Gastrocnemius medialis (tissue), 4 donors: ENCODE results near the gene OSM. TPM values are rescaled to one million over a fixed set of nuclear protein-coding genes. Genes with fewer than 3 reads are reported as not detected.
A peak's percentile ranks its signal among the peaks of the same experiment; 100 is the strongest.

ENCODE experiments used
- ATAC-seq, 2 donors: fragments of 150-250 bp; one replicate each; pipeline ENCODE4 v1.9.1; 2016
- DNase-seq, 2 donors: peaks; one replicate each; pipeline ENCODE4 v3.0.0-alpha.2; 2019
- H3K27ac ChIP-seq, 4 donors: fragments of 200-600 bp; sonication (generic); 1 replicate in 1 of 4; 2 replicates in 3 of 4; pipeline ENCODE4 v1.5.1; 2016 to 2018; ENCODE audit warnings: mild to moderate bottlenecking in 2 of 4, moderate library complexity in 1 of 4
- H3K27me3 ChIP-seq, 3 donors: fragments of 200-600 bp; sonication (generic) in 2 of 3; 1 replicate in 1 of 3; 2 replicates in 2 of 3; pipeline versions ENCODE4 v1.5.1 to v1.6.0; 2016 to 2019; ENCODE audit warnings: mild to moderate bottlenecking in 1 of 3, moderate library complexity in 1 of 3
- H3K36me3 ChIP-seq, 2 donors: fragments of 200-600 bp; sonication (generic) in 1 of 2; one replicate each; pipeline ENCODE4 v1.5.1; 2017 to 2018
- H3K4me1 ChIP-seq, 2 donors: fragments of 200-600 bp; sonication (generic) in 1 of 2; one replicate each; pipeline ENCODE4 v1.5.1; 2016 to 2017; ENCODE audit warnings: mild to moderate bottlenecking in 2 of 2
- H3K4me3 ChIP-seq, 4 donors: fragments of 200-600 bp; sonication (generic) in 3 of 4; 1 replicate in 1 of 4; 2 replicates in 3 of 4; pipeline ENCODE4 v1.5.1; 2016 to 2019; ENCODE audit warnings: mild to moderate bottlenecking in 2 of 4
- H3K9me3 ChIP-seq, 3 donors: fragments of 200-600 bp; sonication (generic) in 2 of 3; 1 replicate in 1 of 3; 2 replicates in 2 of 3; pipeline ENCODE4 v1.5.1; 2016 to 2019
- POLR2A ChIP-seq, 2 donors: fragments of 450-650 bp; IDR thresholded peaks; one replicate each; pipeline ENCODE4 v1.6.1; 2017; ENCODE audit warnings: antibody characterized with exemption in 2 of 2, mild to moderate bottlenecking in 2 of 2, moderate library complexity in 2 of 2
- in situ Hi-C, 4 donors: fragments of 200-750 bp; cut with MboI; loops; one replicate each; pipeline versions ENCODE4 v1.15.0 to v1.8.0; 2017; ENCODE audit warnings: low sequenced_read_pairs in 4 of 4
- intact Hi-C: fragments of 100-400 bp; cut with DNase I; formaldehyde crosslinking; loops from one replicate; pipeline ENCODE4 v1.15.1; 2023; ENCODE audit warnings: low total_unique reads
- total RNA-seq, 4 donors: library from RNA; depleted of rRNA; stranded (reverse); fragments of >200 nt; gene quantifications; one replicate each; pipeline versions ENCODE4 v1.1.0 to v1.2.3, GENCODE V29; 2016
- TF ChIP-seq, protein P1 (sequence below), 5 experiments: fragments of 450-650 bp in 3 of 5; fragments of 200-600 bp in 2 of 5; sonication (generic) in 2 of 5; IDR thresholded peaks in 4 of 5; conservative IDR thresholded peaks in 1 of 5; 1 replicate in 4 of 5; 2 replicates in 1 of 5; pipeline ENCODE4 v1.5.1; 2016 to 2019; ENCODE audit warnings: antibody characterized with exemption in 5 of 5, mild to moderate bottlenecking in 3 of 5, moderate library complexity in 3 of 5

The OSM gene
- total RNA-seq, 4 donors from 2014 or later: 0.53 TPM; not detected in 3

GRCh38 chr22:30247561-30247960 is 19.1 kb downstream of the OSM start:
- intact Hi-C loops: no loop called here

DNA sequence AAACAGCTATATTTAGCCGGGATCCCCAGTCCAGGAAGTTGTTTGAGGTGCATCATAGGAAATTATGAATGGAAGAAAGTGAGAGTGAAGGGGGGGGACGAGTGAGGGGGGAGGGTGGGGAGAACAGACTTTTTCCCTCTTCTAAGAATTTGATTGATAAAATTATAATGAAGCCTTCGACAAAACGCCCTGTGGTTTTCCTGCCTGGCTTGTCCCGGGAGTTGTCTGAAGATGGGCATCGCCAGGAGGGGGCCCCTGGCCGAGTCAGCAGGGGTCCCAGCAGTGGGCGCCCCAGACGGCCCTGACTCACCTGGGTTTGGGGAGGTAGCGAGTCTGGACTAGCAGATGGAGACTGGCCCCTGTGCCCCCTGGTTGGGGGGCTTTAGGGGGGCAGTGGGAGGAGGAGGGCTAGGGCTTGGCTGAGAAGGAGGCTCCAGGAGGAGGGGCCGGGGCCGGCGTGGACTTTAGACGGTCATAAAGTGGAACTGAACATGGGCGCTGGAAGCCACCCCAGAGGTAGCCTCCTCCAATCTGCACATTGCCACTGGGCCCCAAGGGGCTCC is 19.8 kb downstream of the OSM start:
- intact Hi-C loops: no loop called here
- DNase-seq (no peak), ATAC-seq (no peak)
- peak overlapping the region; percentile 38 to 59 (median 49) for H3K4me3 ChIP-seq
- no peaks in the 10 kb centered on the region for H3K36me3 ChIP-seq
- TF ChIP-seq POLR2A (IDR thresholded peaks at IDR 0.05): no peak
- no peaks in the 10 kb centered on the region for H3K9me3 ChIP-seq
- H3K27me3 ChIP-seq: peaks cover 27 to 35% (median 28%) of the 10 kb centered on the region in 3 donors
- peaks cover 0 to 6% of the 10 kb centered on the region in 2 donors for H3K4me1 ChIP-seq
- in situ Hi-C loops: no loop called here
- no peak overlapping the region for H3K27ac ChIP-seq

More at GRCh38 chr22:30247561-30247960, 19.1 kb downstream of the OSM start:
- TF ChIP-seq POLR2A (IDR thresholded peaks at IDR 0.05): no peak
- TF ChIP-seq, protein P1, sequence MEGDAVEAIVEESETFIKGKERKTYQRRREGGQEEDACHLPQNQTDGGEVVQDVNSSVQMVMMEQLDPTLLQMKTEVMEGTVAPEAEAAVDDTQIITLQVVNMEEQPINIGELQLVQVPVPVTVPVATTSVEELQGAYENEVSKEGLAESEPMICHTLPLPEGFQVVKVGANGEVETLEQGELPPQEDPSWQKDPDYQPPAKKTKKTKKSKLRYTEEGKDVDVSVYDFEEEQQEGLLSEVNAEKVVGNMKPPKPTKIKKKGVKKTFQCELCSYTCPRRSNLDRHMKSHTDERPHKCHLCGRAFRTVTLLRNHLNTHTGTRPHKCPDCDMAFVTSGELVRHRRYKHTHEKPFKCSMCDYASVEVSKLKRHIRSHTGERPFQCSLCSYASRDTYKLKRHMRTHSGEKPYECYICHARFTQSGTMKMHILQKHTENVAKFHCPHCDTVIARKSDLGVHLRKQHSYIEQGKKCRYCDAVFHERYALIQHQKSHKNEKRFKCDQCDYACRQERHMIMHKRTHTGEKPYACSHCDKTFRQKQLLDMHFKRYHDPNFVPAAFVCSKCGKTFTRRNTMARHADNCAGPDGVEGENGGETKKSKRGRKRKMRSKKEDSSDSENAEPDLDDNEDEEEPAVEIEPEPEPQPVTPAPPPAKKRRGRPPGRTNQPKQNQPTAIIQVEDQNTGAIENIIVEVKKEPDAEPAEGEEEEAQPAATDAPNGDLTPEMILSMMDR (IDR thresholded peaks at IDR 0.05 in 4 of 5, conservative IDR thresholded peaks at IDR 0.05 in 1 of 5): no peak
- no peaks in the 10 kb centered on the region for H3K36me3 ChIP-seq
- no peak overlapping the region for H3K27ac ChIP-seq
- ATAC-seq: no peak
- H3K9me3 ChIP-seq: no peaks in the 10 kb centered on the region
- in situ Hi-C loops: no loop called here
- H3K4me3 ChIP-seq: no peak overlapping the region
- DNase-seq: no peak
- H3K4me1 ChIP-seq: peaks cover 0 to 6% of the 10 kb centered on the region in 2 donors
- peaks cover 27 to 35% (median 28%) of the 10 kb centered on the region in 3 donors for H3K27me3 ChIP-seq

DNA sequence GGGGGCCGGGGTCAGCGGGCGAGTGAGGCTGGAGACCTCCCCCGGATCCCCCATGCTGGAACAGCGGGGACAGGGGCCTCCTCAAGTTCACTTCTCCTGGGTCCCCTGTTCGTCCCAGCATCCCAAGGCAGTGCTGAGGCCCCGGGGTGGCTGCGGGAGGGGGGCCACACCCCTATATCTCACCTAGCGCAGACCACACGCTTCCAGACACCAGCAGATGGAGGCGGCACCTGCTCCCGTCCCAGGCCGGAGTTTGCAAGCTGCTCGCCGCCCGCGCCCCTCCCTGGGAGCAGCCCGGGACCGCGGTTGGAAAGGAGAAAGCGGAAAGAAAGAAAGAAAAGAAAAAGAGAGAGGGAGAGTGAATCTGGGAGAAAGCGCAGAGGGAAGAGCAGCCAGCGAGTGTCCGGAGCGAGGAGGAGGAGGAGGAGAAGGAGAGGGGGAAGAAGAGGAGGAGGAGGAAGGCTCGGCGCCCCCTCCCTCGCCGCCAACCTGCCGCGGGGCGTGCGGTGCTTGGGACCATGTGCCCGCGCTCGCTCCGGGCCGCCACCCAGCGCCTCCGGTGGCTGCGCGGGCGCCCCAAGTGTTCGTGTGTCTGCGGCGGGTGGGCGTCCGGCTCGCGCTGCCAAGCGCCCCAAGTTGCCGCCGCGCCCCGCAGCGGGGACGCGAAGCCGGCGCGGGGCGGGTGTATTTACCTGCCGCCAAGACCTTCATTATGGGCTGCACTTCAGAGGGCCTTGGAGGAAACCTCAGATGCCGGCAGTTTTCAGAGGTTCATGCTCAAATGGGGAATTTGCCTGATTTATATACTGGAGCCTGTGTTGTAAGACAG is 20.5 kb downstream of the OSM start, which contains the start of gene LIF:
Gene LIF (minus strand): TSS at position 775 of the 829 bp plus-strand sequence. CDS start 64 bp downstream, at position 711.
- Histone ChIP-seq H3K36me3 (no peaks in the 10 kb centered on the region), H3K4me3 (peak within 1 kb of the TSS; percentile 38 to 59 (median 49)), H3K9me3 (no peaks in the 10 kb centered on the region), H3K27ac (peak within 1 kb of the TSS in 1 of 4 donors; percentile 25), H3K27me3 (peaks cover 27 to 35% (median 31%) of the 10 kb centered on the region in 3 donors), H3K4me1 (peaks cover 0 to 6% of the 10 kb centered on the region in 2 donors)
- intact Hi-C loops (no loop called here), in situ Hi-C loops (no loop called here)
- TF ChIP-seq, protein P1 (IDR thresholded peaks at IDR 0.05 in 4 of 5, conservative IDR thresholded peaks at IDR 0.05 in 1 of 5): no peak
- TF ChIP-seq POLR2A (IDR thresholded peaks at IDR 0.05): no peak
- ATAC-seq (no peak), DNase-seq (no peak)

DNA sequence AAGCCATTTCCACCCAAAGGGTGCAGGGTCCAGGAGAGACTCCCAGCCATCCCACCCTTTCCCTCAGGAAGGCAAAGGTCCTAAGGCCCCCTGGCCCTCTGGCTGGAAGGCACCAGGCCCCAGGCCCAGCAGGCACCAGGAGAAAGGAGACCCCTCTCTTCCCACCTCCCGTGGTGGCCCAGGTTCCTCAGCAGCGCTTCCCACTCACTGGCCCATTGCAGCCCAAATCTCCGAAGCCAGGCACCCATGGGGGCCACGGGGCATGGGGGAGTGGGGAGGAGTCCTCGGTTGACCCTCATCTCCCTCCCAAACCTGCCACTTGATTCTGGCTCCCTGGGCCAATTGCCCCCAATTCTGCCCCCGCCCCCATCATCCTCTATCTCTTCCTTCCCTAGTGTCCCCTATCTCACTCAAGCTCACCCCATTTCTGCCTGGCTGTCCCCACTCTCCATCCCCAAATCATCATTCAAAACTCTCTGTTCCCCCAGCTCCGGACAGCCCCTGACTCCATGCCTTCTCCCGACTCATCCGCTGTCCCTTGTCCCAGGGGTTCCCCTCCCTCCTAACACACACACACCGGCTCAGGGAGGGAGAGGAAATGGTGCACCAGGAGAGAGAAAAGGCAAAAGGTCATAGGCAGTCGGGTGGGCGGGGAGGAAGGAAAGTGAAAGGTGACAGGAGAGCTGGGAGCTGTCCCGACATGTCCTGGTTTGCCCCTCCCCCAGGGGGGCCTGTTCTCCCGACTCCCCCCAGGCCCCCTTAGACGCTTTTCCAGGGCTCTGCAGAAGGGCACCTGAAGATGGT is 21.3 kb downstream of the OSM start:
- TF ChIP-seq, protein P1 (IDR thresholded peaks at IDR 0.05 in 4 of 5, conservative IDR thresholded peaks at IDR 0.05 in 1 of 5): no peak
- TF ChIP-seq POLR2A (IDR thresholded peaks at IDR 0.05): no peak
- intact Hi-C loops: no loop called here
- ATAC-seq: no peak
- peak overlapping the region in 1 of 4 donors; percentile 25 for H3K27ac ChIP-seq
- peaks cover 0 to 6% of the 10 kb centered on the region in 2 donors for H3K4me1 ChIP-seq
- no peaks in the 10 kb centered on the region for H3K9me3 ChIP-seq
- DNase-seq: no peak
- H3K36me3 ChIP-seq: no peaks in the 10 kb centered on the region
- in situ Hi-C loops: no loop called here
- peak overlapping the region; percentile 38 to 59 (median 49) for H3K4me3 ChIP-seq
- H3K27me3 ChIP-seq: peaks cover 27 to 35% (median 31%) of the 10 kb centered on the region in 3 donors
